Keratinocyte (primary cell): ENCODE results near the gene PLXNA2. TPM values are rescaled to one million over a fixed set of nuclear protein-coding genes. Genes with fewer than 3 reads are reported as not detected.

Source experiments
- DNase-seq: peaks from one replicate; pipeline ENCODE4 v3.0.0-alpha.2; 2011; ENCODE audit warnings: low read depth, missing footprints, low spot score
- FAIRE-seq: peaks from 2 replicates; lab custom pipeline; 2011; peaks lifted over from hg19 to GRCh38; lab: Jason Lieb, UNC
- H2AFZ ChIP-seq: 2 replicates; pipeline ENCODE4 v1.6.0; 2012; ENCODE audit warnings: low read length, control low read depth, inconsistent platforms; ENCODE audit not compliant: control insufficient read depth
- H3K27ac ChIP-seq: 2 replicates; pipeline ENCODE4 v1.5.1; 2011; ENCODE audit warnings: low read length; ENCODE audit not compliant: control insufficient read depth, insufficient read depth
- H3K27me3 ChIP-seq: 3 replicates; pipeline ENCODE4 v1.6.0; 2011; ENCODE audit warnings: low read length; ENCODE audit not compliant: control insufficient read depth, insufficient read depth; ENCODE audit errors: extremely low read depth
- H3K36me3 ChIP-seq, 2 experiments: 2 replicates in 1 of 2; 3 replicates in 1 of 2; pipeline ENCODE4 v1.5.1; 2011; ENCODE audit warnings: low read length in 2 of 2, mild to moderate bottlenecking in 1 of 2; ENCODE audit not compliant: control insufficient read depth in 2 of 2, insufficient read depth in 2 of 2; ENCODE audit errors: extremely low read depth in 1 of 2
- H3K4me1 ChIP-seq: 3 replicates; pipeline ENCODE4 v1.5.1; 2011; ENCODE audit warnings: low read length; ENCODE audit not compliant: control insufficient read depth, insufficient read depth; ENCODE audit errors: extremely low read depth
- H3K4me2 ChIP-seq: 3 replicates; pipeline ENCODE4 v1.6.0; 2011; ENCODE audit warnings: low read depth, low read length; ENCODE audit not compliant: control insufficient read depth, insufficient read depth; ENCODE audit errors: extremely low read depth
- H3K4me3 ChIP-seq, 3 experiments: fragments of 200-600 bp in 1 of 3; sonication (generic) in 1 of 3; 2 replicates in 2 of 3; 3 replicates in 1 of 3; pipeline ENCODE4 v1.5.1; 2011 to 2016; ENCODE audit warnings: low read length in 3 of 3, mild to moderate bottlenecking in 3 of 3, control low read depth in 2 of 3, inconsistent platforms in 1 of 3, low read depth in 1 of 3, mixed read lengths in 1 of 3, mixed run types in 1 of 3, moderate library complexity in 1 of 3; ENCODE audit not compliant: control insufficient read depth in 2 of 3, insufficient read depth in 2 of 3; ENCODE audit errors: extremely low read depth in 1 of 3
- H3K79me2 ChIP-seq: 2 replicates; pipeline ENCODE4 v1.6.0; 2012; ENCODE audit warnings: low read length; ENCODE audit not compliant: control insufficient read depth, insufficient read depth
- H3K9ac ChIP-seq: 3 replicates; pipeline ENCODE4 v1.6.0; 2011; ENCODE audit warnings: low read length; ENCODE audit not compliant: control insufficient read depth, insufficient read depth; ENCODE audit errors: extremely low read depth
- H3K9me1 ChIP-seq: 3 replicates; pipeline ENCODE4 v1.6.0; 2011; ENCODE audit warnings: low read length; ENCODE audit not compliant: control insufficient read depth, insufficient read depth; ENCODE audit errors: extremely low read depth
- H3K9me3 ChIP-seq: 2 replicates; pipeline ENCODE4 v1.5.1; 2012; ENCODE audit warnings: low read depth, low read length; ENCODE audit not compliant: control insufficient read depth
- H4K20me1 ChIP-seq: 3 replicates; pipeline ENCODE4 v1.6.0; 2011; ENCODE audit warnings: low read length; ENCODE audit not compliant: control insufficient read depth, insufficient read depth; ENCODE audit errors: extremely low read depth
- CTCF ChIP-seq, 3 experiments: IDR thresholded peaks in 1 of 3; conservative IDR thresholded peaks in 1 of 3; optimal IDR thresholded peaks in 1 of 3; 2 replicates in 2 of 3; 3 replicates in 1 of 3; pipeline versions ENCODE3 to v1.5.1; 2011; ENCODE audit warnings: low read length in 3 of 3, mild to moderate bottlenecking in 3 of 3, moderate library complexity in 2 of 3, control low read depth in 1 of 3, inconsistent platforms in 1 of 3; ENCODE audit not compliant: insufficient read depth in 2 of 3; ENCODE audit errors: extremely low read depth in 1 of 3
- EZH2 ChIP-seq: IDR thresholded peaks from one replicate; pipeline ENCODE4 v1.6.1; 2012; ENCODE audit warnings: inconsistent platforms, mild to moderate bottlenecking, low read length, moderate library complexity
- dilution Hi-C: fragments of 300-500 bp; cut with MboI; formaldehyde crosslinking; loops from one replicate; pipeline ENCODE4 v1.7.0; 2020; ENCODE audit warnings: low sequenced_read_pairs; ENCODE audit not compliant: extremely low pct_ligation_motif_present
- polyA plus RNA-seq, 5 experiments: library from polyadenylated mRNA; depleted of rRNA in 3 of 5; stranded (reverse) in 3 of 5; stranded (forward) in 1 of 5; unstranded in 1 of 5; fragments of >200 nt; gene quantifications; 1 replicate in 1 of 5; 2 replicates in 3 of 5; 3 replicates in 1 of 5; pipeline versions ENCODE4 v1.2.1 to v1.2.3, GENCODE V29; 2011 to 2012; ENCODE audit warnings: missing spikeins in 2 of 5, low read depth in 1 of 5, low replicate concordance in 1 of 5

Gene PLXNA2
- polyA plus RNA-seq, 1 donor (not counting 4 experiments of a cell fraction or from before 2014, with no cell fraction given): 6.7 TPM

- Histone ChIP-seq H3K9me1 (no peaks in the 10 kb centered on the region), H3K27me3 (no peaks in the 10 kb centered on the region), H3K36me3 (peaks cover 11 to 12% of the 10 kb centered on the region in 2 experiments), H2AFZ (no peak overlapping the region), H3K79me2 (no peaks in the 10 kb centered on the region), H3K4me3 (no peak overlapping the region), H3K4me1 (no peaks in the 10 kb centered on the region), H3K9ac (no peak overlapping the region), H3K27ac (no peak overlapping the region), H3K4me2 (no peak overlapping the region), H4K20me1 (no peaks in the 10 kb centered on the region), H3K9me3 (no peaks in the 10 kb centered on the region)
- no peak for FAIRE-seq
- TF ChIP-seq CTCF (optimal IDR thresholded peaks at IDR 0.05 in 1 of 3, IDR thresholded peaks at IDR 0.05 in 1 of 3, conservative IDR thresholded peaks at IDR 0.05 in 1 of 3; ENCODE audit: extremely low read depth in 1 of 3, insufficient read depth in 2 of 3, low read length in 3 of 3) (no peak), EZH2 (no peak)
- no peak for DNase-seq
- dilution Hi-C loops: no loop called here
Observed at GRCh38 chr1:208057056-208057455, 187.1 kb downstream of the PLXNA2 start.

- no peak overlapping the region for H3K4me3 ChIP-seq
- H3K9me1 ChIP-seq: no peaks in the 10 kb centered on the region
- H3K4me1 ChIP-seq: no peaks in the 10 kb centered on the region
- DNase-seq (no peak), FAIRE-seq (no peak)
- peaks cover 14 to 18% of the 10 kb centered on the region in 2 experiments for H3K36me3 ChIP-seq
- H3K79me2 ChIP-seq: no peaks in the 10 kb centered on the region
- H2AFZ ChIP-seq: no peak overlapping the region
- TF ChIP-seq EZH2 (no peak), CTCF (optimal IDR thresholded peaks at IDR 0.05 in 1 of 3, IDR thresholded peaks at IDR 0.05 in 1 of 3, conservative IDR thresholded peaks at IDR 0.05 in 1 of 3; ENCODE audit: extremely low read depth in 1 of 3, insufficient read depth in 2 of 3, low read length in 3 of 3) (no peak)
- no peaks in the 10 kb centered on the region for H4K20me1 ChIP-seq
- H3K27me3 ChIP-seq: no peaks in the 10 kb centered on the region
- no peak overlapping the region for H3K27ac ChIP-seq
- H3K9me3 ChIP-seq: no peaks in the 10 kb centered on the region
- dilution Hi-C loops: no loop called here
- H3K9ac ChIP-seq: no peak overlapping the region
- H3K4me2 ChIP-seq: no peak overlapping the region
Observed at GRCh38 chr1:208055535-208055934, 188.6 kb downstream of the PLXNA2 start.
